Measurements from ENCODE around the gene IGFBP5.

Gene IGFBP5

GRCh38 chr2:216636551-216637450 is 58.5 kb downstream of the IGFBP5 start:
- DNase-seq = no peak

DNA sequence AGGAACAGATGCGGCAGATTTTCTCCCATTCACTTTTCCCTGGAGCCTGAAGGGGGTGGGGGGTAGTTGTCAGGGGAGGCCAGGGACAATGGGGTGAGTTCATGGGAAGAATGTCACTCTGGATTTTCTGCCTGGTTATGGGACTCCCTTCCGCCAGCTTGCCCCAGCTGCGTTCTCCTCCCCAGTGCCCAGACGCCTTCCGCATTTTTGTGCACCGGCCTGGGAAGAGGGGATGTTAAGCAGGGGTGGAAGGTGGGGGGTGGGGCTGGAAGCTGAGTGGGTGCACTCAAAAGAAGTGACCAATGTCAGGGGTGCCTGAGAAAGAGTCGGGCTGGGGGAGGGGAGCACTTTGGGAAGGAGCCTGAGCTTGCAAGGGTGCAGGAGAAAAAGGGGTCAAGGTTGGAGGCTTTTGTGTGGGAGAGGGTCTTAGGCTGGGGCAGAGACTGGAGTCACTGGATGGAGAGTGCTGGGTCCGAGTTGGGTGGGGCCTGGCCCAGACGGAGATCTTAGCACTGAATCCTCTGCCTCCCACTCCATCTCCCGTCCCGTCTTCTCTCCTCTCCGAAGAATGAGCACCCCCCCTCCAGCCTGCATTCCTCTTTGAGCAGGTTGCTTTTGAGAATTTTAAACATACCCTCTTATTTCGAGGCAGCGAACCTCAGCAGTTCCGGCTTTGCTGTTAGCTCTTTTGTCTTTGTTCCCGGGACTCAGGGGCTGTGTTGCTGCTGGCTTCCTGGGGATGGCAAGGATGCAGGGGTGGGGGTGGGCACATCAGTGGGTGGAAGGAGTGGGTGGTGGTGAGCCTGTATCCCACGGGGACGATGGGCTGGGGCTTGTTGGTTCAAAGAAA is 59.4 kb downstream of the IGFBP5 start:
- DNase-seq = no peak

DNA sequence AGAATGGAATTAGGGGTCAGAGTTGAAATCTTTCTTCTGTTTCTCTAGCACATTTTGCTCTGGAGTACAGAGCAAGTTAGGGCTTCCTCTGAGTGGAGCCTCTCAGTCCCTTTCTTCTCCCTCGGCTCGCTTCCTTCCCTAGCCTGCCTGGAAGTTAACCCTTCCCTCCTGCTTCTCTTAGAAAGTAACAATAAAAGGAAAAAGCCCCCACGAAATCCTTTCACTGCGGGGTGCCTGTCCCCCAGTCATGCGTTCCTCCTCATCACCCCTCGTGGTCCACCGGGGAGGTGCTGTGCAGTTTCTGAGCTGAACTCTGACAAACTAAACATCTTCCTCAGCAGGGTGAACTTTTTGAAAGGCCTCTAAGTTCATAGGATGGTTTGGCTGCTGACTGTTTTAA is 60.2 kb downstream of the IGFBP5 start:
- DNase-seq = no peak

- DNase-seq = no peak
Measured at GRCh38 chr2:216634370-216635148, 60.8 kb downstream of the IGFBP5 start.

GRCh38 chr2:216633616-216634369 is 61.6 kb downstream of the IGFBP5 start:
- DNase-seq = no peak

- DNase-seq = no peak
Measured at GRCh38 chr2:216632952-216633615, 62.3 kb downstream of the IGFBP5 start, which contains the start of gene IGFBP2. IGFBP2 (plus strand) TSS chr2:216633420; CDS start chr2:216633524, 104 bp downstream.

- no peak for DNase-seq
Measured at GRCh38 chr2:216632346-216632951, 62.9 kb downstream of the IGFBP5 start.

DNA sequence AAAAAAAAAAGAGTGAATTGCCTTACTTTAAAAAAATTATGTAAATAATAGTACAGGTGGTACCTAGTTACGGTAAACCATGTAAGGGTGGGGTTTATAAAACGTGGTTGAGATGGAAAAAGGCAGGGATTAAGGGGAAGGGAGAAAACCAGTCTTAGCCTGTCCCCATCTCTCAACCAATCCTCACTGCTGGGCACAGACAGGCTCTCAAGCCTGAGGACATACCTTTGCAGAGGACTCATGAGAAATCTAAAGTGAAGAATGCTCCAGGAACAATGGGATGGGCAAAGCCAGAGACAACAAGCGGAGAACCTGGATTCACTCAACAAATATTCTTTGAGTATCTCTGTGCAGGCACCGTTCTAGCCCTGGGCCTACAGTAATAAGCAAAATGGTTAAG is 65.6 kb downstream of the IGFBP5 start:
- DNase-seq = no peak

DNA sequence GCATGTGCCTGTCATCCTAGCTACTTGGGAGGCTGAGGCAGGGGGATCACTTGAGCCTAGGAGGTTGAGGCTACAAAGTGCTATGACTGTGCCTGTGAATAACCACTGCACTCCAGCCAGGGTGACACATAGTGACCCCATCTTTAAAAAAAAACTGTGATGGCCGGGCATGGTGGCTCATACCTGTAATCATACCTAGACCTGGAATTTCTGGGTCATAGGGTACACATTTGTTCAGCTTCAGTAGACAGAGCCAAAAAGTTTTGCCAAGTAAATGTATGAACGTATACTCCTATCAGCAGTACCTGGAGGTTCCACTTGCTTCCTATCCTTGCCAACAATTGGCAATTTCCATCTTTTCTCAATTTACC is 68.5 kb downstream of the IGFBP5 start:
- no peak for DNase-seq

- no peak for DNase-seq
Measured at GRCh38 chr2:216626168-216626874, 69.0 kb downstream of the IGFBP5 start.

DNA sequence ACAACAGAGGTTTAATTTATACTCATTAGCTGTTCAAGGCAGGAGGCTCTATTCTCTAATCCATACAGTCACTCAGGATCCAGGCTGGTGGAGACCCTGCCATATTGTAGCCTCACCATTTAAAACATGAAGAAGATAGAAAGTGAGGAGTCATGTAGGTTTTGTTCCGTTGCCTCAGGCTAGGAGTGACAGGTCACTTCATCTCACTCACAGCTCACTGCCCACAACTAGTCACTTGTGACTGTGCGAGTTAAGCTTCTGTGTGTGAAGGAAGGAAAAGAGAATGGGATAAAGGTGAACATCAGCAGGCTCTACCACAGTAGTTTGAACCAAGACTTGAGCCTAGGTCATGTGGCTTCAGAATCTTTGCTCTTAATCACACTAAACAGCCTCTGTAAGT is 71.1 kb downstream of the IGFBP5 start:
- no peak for DNase-seq

- no peak for DNase-seq
Measured at GRCh38 chr2:216622526-216622925, 72.8 kb downstream of the IGFBP5 start.

Data from central memory CD4-positive, alpha-beta T cell (primary cell).